Suprapubic skin (tissue), 4 donors: ENCODE results near the gene TES. TPM values are rescaled to one million over a fixed set of nuclear protein-coding genes. Genes with fewer than 3 reads are reported as not detected.
"Not testable (repeated sequence)": the region's sequence is repeated elsewhere in the genome, so short reads cannot be mapped to it uniquely, and the experiment has no call there.

ENCODE experiments used
- DNase-seq, 2 donors: peaks; one replicate each; pipeline ENCODE4 v3.0.0-alpha.2; 2019; ENCODE audit warnings: low spot score in 2 of 2
- H3K27ac ChIP-seq: fragments of 200-600 bp; sonication (generic); one replicate; pipeline ENCODE4 v1.5.1; 2019
- H3K27me3 ChIP-seq: fragments of 200-600 bp; sonication (generic); one replicate; pipeline ENCODE4 v1.5.1; 2019
- H3K36me3 ChIP-seq: fragments of 200-600 bp; sonication (generic); one replicate; pipeline ENCODE4 v1.5.1; 2019
- H3K4me1 ChIP-seq: fragments of 200-600 bp; sonication (generic); one replicate; pipeline ENCODE4 v1.5.1; 2019
- H3K4me3 ChIP-seq: fragments of 200-600 bp; sonication (generic); one replicate; pipeline ENCODE4 v1.5.1; 2019; ENCODE audit warnings: mild to moderate bottlenecking
- H3K9me3 ChIP-seq: fragments of 200-600 bp; sonication (generic); one replicate; pipeline ENCODE4 v1.5.1; 2019
- EP300 ChIP-seq: sonication (generic); formaldehyde crosslinking; IDR thresholded peaks from one replicate; pipeline ENCODE4 v1.6.1; 2017; ENCODE audit warnings: antibody characterized with exemption
- POLR2A ChIP-seq, 2 donors: fragments of 450-650 bp; IDR thresholded peaks; one replicate each; pipeline ENCODE4 v1.6.1; 2017; ENCODE audit warnings: antibody characterized with exemption in 2 of 2, mild to moderate bottlenecking in 2 of 2, moderate library complexity in 2 of 2
- POLR2AphosphoS5 ChIP-seq, 3 donors: sonication (generic); formaldehyde crosslinking; IDR thresholded peaks; one replicate each; pipeline ENCODE4 v1.6.1; 2017; ENCODE audit warnings: antibody characterized with exemption in 3 of 3
- WGBS: methylation state at CpG from one replicate; pipeline ENCODE4 v1.1.5; 2018; 5-methylcytosine and 5-hydroxymethylcytosine counted together
- total RNA-seq, 4 donors: library from RNA; depleted of rRNA; stranded (reverse); fragments of >200 nt; gene quantifications; one replicate each; pipeline ENCODE4 v1.1.0, GENCODE V29; 2016
- TF ChIP-seq, protein P1 (sequence below), 2 donors: fragments of 200-600 bp in 1 of 2; fragments of 450-650 bp in 1 of 2; sonication (generic) in 1 of 2; IDR thresholded peaks; one replicate each; pipeline ENCODE4 v1.5.1; 2016 to 2019; ENCODE audit warnings: antibody characterized with exemption in 2 of 2, mild to moderate bottlenecking in 1 of 2, moderate library complexity in 1 of 2

Gene TES
- total RNA-seq, 4 donors from 2014 or later = 44.3 to 66.0 (median 57.5) TPM

DNA sequence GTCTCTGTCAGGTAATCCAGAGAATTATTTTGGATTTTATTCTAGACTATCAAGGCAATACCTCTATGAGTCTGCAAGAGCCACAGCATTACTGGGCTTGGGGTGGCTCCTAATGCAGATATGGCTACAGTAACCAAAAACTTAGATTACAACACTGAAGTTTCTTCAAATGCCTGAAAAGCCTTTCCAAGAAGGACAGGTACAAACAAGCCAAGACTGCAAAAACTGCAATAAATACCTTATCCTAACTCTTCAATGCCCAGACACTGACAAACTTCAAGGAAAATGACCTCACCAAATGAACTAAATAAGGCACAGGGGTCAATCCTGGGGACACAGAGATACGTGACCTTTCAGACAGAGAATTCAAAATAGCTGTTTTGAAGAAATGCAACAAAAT is 82.0 kb downstream of the TES start:
- H3K4me3 ChIP-seq = no peak overlapping the region
- no peaks in the 10 kb centered on the region for H3K4me1 ChIP-seq
- no peaks in the 10 kb centered on the region for H3K27me3 ChIP-seq
- WGBS = 100% methylated on average over 1 of the region's 1 CpG
- TF ChIP-seq POLR2AphosphoS5 (IDR thresholded peaks at IDR 0.05) (no peak), POLR2A (IDR thresholded peaks at IDR 0.05) (no peak), EP300 (no peak)
- TF ChIP-seq, protein P1, sequence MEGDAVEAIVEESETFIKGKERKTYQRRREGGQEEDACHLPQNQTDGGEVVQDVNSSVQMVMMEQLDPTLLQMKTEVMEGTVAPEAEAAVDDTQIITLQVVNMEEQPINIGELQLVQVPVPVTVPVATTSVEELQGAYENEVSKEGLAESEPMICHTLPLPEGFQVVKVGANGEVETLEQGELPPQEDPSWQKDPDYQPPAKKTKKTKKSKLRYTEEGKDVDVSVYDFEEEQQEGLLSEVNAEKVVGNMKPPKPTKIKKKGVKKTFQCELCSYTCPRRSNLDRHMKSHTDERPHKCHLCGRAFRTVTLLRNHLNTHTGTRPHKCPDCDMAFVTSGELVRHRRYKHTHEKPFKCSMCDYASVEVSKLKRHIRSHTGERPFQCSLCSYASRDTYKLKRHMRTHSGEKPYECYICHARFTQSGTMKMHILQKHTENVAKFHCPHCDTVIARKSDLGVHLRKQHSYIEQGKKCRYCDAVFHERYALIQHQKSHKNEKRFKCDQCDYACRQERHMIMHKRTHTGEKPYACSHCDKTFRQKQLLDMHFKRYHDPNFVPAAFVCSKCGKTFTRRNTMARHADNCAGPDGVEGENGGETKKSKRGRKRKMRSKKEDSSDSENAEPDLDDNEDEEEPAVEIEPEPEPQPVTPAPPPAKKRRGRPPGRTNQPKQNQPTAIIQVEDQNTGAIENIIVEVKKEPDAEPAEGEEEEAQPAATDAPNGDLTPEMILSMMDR (IDR thresholded peaks at IDR 0.05) = no peak
- no peaks in the 10 kb centered on the region for H3K9me3 ChIP-seq
- H3K36me3 ChIP-seq = no peaks in the 10 kb centered on the region
- no peak overlapping the region for H3K27ac ChIP-seq
- no peak for DNase-seq

DNA sequence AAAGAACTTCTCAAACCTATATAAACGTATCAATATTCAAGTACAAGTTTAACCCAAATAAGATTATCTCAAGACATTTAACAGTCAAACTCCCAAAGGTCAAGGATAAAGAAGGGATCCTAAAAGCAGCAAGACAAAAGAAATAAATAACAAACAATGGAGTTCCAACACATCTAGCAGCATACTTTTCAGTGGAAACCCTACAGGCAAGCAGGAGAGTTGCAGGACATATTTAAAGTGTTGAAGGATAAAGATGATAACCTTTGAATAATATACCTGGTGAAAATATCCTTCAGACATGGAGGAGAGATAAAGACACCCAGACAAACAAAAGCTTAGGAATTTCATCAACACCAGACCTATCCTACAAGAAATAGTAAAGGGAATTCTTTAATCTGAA is 82.8 kb downstream of the TES start:
- WGBS = 84% methylated on average over 1 of the region's 1 CpG
- Histone ChIP-seq H3K9me3 (no peaks in the 10 kb centered on the region), H3K4me3 (no peak overlapping the region), H3K27ac (no peak overlapping the region), H3K36me3 (no peaks in the 10 kb centered on the region), H3K27me3 (no peaks in the 10 kb centered on the region), H3K4me1 (no peaks in the 10 kb centered on the region)
- no peak for TF ChIP-seq POLR2A (IDR thresholded peaks at IDR 0.05)
- no peak for TF ChIP-seq POLR2AphosphoS5 (IDR thresholded peaks at IDR 0.05)
- TF ChIP-seq EP300 = no peak
- TF ChIP-seq, protein P1 (IDR thresholded peaks at IDR 0.05) = no peak
- no peak for DNase-seq

DNA sequence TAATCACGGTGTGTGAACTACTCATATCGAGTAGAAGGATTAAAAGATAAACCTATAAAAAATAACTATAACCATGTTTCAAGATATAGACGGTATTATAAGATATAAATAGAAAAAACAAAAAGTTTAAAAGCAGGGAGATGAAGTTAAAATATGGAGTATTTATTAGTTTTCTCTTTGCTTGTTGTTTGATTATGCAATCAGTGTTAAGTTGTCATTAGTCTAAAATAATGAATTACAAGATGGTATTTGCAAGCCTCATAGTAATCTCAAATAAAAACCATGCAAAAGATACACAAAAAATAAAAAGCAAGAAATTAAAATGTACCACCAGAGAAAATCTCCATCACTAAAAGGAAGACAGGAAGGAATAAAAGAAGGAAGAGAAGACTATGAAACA is 83.3 kb downstream of the TES start:
- no peaks in the 10 kb centered on the region for H3K36me3 ChIP-seq
- H3K27ac ChIP-seq = no peak overlapping the region
- H3K4me3 ChIP-seq = no peak overlapping the region
- TF ChIP-seq POLR2A (IDR thresholded peaks at IDR 0.05) = no peak
- WGBS = 92% methylated on average over 3 of the region's 3 CpGs
- H3K4me1 ChIP-seq = no peaks in the 10 kb centered on the region
- H3K27me3 ChIP-seq = no peaks in the 10 kb centered on the region
- no peak for DNase-seq
- H3K9me3 ChIP-seq = no peaks in the 10 kb centered on the region

- H3K4me1 ChIP-seq, H3K4me3 ChIP-seq, H3K27me3 ChIP-seq: not testable (repeated sequence)
Measured at GRCh38 chr7:116295903-116296302, 85.6 kb downstream of the TES start.

GRCh38 chr7:116298055-116298454 is 87.7 kb downstream of the TES start:
- TF ChIP-seq POLR2AphosphoS5 (IDR thresholded peaks at IDR 0.05) (no peak), POLR2A (IDR thresholded peaks at IDR 0.05) (no peak), EP300 (no peak)
- TF ChIP-seq, protein P1 (IDR thresholded peaks at IDR 0.05) = no peak
- WGBS = 90% methylated on average over 1 of the region's 1 CpG

More at GRCh38 chr7:116295903-116296302, 85.6 kb downstream of the TES start:
- DNase-seq, H3K36me3 ChIP-seq, H3K9me3 ChIP-seq, H3K27ac ChIP-seq: not testable (repeated sequence)

GRCh38 chr7:116298576-116298975 is 88.2 kb downstream of the TES start:
- Histone ChIP-seq H3K9me3 (no peaks in the 10 kb centered on the region), H3K4me1 (no peaks in the 10 kb centered on the region), H3K36me3 (no peaks in the 10 kb centered on the region), H3K27me3 (no peaks in the 10 kb centered on the region), H3K27ac (no peak overlapping the region), H3K4me3 (no peak overlapping the region)
- no peak for DNase-seq
- WGBS = 89% methylated on average over 3 of the region's 3 CpGs
- TF ChIP-seq, protein P1 (IDR thresholded peaks at IDR 0.05) = no peak
- no peak for TF ChIP-seq EP300
- TF ChIP-seq POLR2AphosphoS5 (IDR thresholded peaks at IDR 0.05) = no peak
- TF ChIP-seq POLR2A (IDR thresholded peaks at IDR 0.05) = no peak

More at GRCh38 chr7:116298055-116298454, 87.7 kb downstream of the TES start:
- Histone ChIP-seq H3K4me3 (no peak overlapping the region), H3K27ac (no peak overlapping the region), H3K4me1 (no peaks in the 10 kb centered on the region), H3K9me3 (no peaks in the 10 kb centered on the region), H3K36me3 (no peaks in the 10 kb centered on the region), H3K27me3 (no peaks in the 10 kb centered on the region)
- no peak for DNase-seq
